Islet of Langerhans (tissue), 1 donor: ENCODE results near the gene DCD.
"Not testable (repeated sequence)": the region's sequence is repeated elsewhere in the genome, so short reads cannot be mapped to it uniquely, and the experiment has no call there.

ENCODE experiments used
- FAIRE-seq: peaks from one replicate; lab custom pipeline; 2011; peaks lifted over from hg19 to GRCh38; lab: Jason Lieb, UNC

DCD gene

GRCh38 chr12:54648265-54648664, at the start of gene DCD:
Gene DCD (minus strand): TSS chr12:54648365. CDS start chr12:54648303, 62 bp downstream.
- FAIRE-seq: no peak

- FAIRE-seq: no peak
These were observed 49.7 kb upstream of the DCD start for GRCh38 chr12:54697851-54698250.

- no peak for FAIRE-seq
These were observed 44.2 kb upstream of the DCD start for GRCh38 chr12:54692353-54692752.

- no peak for FAIRE-seq
These were observed 41.8 kb upstream of the DCD start for GRCh38 chr12:54689984-54690383.

GRCh38 chr12:54689034-54689372, 40.8 kb upstream of the DCD start:
- no peak for FAIRE-seq

GRCh38 chr12:54688309-54689033, 40.3 kb upstream of the DCD start:
- no peak for FAIRE-seq

- no peak for FAIRE-seq
These were observed 36.8 kb upstream of the DCD start for GRCh38 chr12:54684636-54685630.

- no peak for FAIRE-seq
These were observed 35.2 kb upstream of the DCD start for GRCh38 chr12:54683398-54683797.

- no peak for FAIRE-seq
These were observed 34.5 kb upstream of the DCD start for GRCh38 chr12:54682674-54683073.

- FAIRE-seq: no peak
These were observed 32.2 kb upstream of the DCD start for GRCh38 chr12:54680374-54680773.

GRCh38 chr12:54678131-54678530, 30.0 kb upstream of the DCD start:
- FAIRE-seq: no peak

GRCh38 chr12:54667945-54668344, 19.8 kb upstream of the DCD start:
- FAIRE-seq: no peak

GRCh38 chr12:54666008-54666407, 17.8 kb upstream of the DCD start:
- no peak for FAIRE-seq

GRCh38 chr12:54665022-54665635, 17.0 kb upstream of the DCD start:
- FAIRE-seq: not testable (repeated sequence)

GRCh38 chr12:54663603-54664002, 15.4 kb upstream of the DCD start:
- FAIRE-seq: no peak

GRCh38 chr12:54662026-54662425, 13.9 kb upstream of the DCD start:
- no peak for FAIRE-seq

- no peak for FAIRE-seq
These were observed 12.9 kb upstream of the DCD start for GRCh38 chr12:54661048-54661447.

- no peak for FAIRE-seq
These were observed 12.3 kb upstream of the DCD start for GRCh38 chr12:54660320-54660962.

- FAIRE-seq: no peak
These were observed 10.4 kb upstream of the DCD start for GRCh38 chr12:54658306-54659264.

- no peak for FAIRE-seq
These were observed 9.0 kb upstream of the DCD start for GRCh38 chr12:54657105-54657607.

GRCh38 chr12:54654926-54655325, 6.8 kb upstream of the DCD start:
- FAIRE-seq: no peak
